Body of pancreas (tissue), 4 donors: ENCODE measurements around the gene PITRM1.

Experiments used
- POLR2A ChIP-seq, 3 donors: fragments of 450-650 bp; IDR thresholded peaks; one replicate each; pipeline ENCODE4 v1.6.1; 2016; ENCODE audit warnings: antibody characterized with exemption in 3 of 3, mild to moderate bottlenecking in 2 of 3
- TF ChIP-seq, protein P1 (sequence below), 7 experiments: fragments of 450-650 bp in 4 of 7; fragments of 200-600 bp in 3 of 7; sonication (generic) in 3 of 7; IDR thresholded peaks; one replicate each; pipeline ENCODE4 v1.5.1; 2016 to 2019; ENCODE audit warnings: antibody characterized with exemption in 7 of 7

DNA sequence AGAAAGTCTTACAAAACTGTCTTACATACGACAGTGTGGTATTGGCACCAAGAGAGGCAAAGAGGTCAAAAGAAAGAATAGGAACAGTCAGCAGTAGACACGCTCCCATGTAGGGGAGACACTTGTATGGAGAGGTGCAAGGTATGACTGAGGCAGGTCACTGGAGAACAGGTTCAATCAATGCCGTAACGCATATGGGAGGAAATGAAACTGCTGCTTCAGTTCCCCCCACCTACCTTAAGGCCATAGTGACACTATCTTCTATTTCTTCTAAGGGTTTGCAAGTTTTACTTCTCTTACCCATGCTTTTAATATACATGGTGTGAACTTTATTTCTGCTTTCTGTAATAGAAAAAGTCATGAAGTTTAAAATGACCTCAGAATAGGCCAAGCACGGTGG lies 5.5 kb upstream of the PITRM1 start:
- TF ChIP-seq, protein P1, sequence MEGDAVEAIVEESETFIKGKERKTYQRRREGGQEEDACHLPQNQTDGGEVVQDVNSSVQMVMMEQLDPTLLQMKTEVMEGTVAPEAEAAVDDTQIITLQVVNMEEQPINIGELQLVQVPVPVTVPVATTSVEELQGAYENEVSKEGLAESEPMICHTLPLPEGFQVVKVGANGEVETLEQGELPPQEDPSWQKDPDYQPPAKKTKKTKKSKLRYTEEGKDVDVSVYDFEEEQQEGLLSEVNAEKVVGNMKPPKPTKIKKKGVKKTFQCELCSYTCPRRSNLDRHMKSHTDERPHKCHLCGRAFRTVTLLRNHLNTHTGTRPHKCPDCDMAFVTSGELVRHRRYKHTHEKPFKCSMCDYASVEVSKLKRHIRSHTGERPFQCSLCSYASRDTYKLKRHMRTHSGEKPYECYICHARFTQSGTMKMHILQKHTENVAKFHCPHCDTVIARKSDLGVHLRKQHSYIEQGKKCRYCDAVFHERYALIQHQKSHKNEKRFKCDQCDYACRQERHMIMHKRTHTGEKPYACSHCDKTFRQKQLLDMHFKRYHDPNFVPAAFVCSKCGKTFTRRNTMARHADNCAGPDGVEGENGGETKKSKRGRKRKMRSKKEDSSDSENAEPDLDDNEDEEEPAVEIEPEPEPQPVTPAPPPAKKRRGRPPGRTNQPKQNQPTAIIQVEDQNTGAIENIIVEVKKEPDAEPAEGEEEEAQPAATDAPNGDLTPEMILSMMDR (IDR thresholded peaks at IDR 0.05): no peak
- no peak for TF ChIP-seq POLR2A (IDR thresholded peaks at IDR 0.05)
